PFSK-1 (cell line): Measurements from ENCODE around the gene STX5.

Experiments used
- FOXP2 ChIP-seq: optimal IDR thresholded peaks from 2 replicates; pipeline ENCODE3; 2011; ENCODE audit warnings: borderline replicate concordance, control low read depth, inconsistent platforms; ENCODE audit not compliant: insufficient read depth; ENCODE audit errors: extremely low read length, extremely low read depth
- POLR2AphosphoS5 ChIP-seq: IDR thresholded peaks from 2 replicates; pipeline ENCODE4 v1.6.1; 2012; ENCODE audit warnings: low read depth, mild to moderate bottlenecking, control low read depth, low read length, moderate library complexity
- REST ChIP-seq, 2 experiments: IDR thresholded peaks; 2 replicates each; pipeline versions ENCODE4 v1.6.1 to v1.8.0; 2011 to 2012; ENCODE audit warnings: low read depth in 2 of 2, low read length in 2 of 2, control low read depth in 1 of 2, inconsistent platforms in 1 of 2, mild to moderate bottlenecking in 1 of 2, moderate library complexity in 1 of 2; ENCODE audit not compliant: insufficient read depth in 1 of 2
- TAF1 ChIP-seq: IDR thresholded peaks from 2 replicates; pipeline ENCODE4 v1.6.1; 2012; ENCODE audit warnings: low read length, control low read depth, borderline replicate concordance; ENCODE audit not compliant: insufficient read depth

GRCh38 chr11:62805076-62805892 lies 26.6 kb downstream of the STX5 start, which contains the start of gene NXF1:
- TF ChIP-seq REST (IDR thresholded peaks at IDR 0.05; ENCODE audit: insufficient read depth in 1 of 2, low read depth in 2 of 2, low read length in 2 of 2) (peak in 1 of 2 experiments; percentile 65), POLR2AphosphoS5 (peak; percentile 100), FOXP2 (peak; percentile 56), TAF1 (peak; percentile 99)
